Measurements from ENCODE around the gene HIVEP2. TPM values are rescaled to one million over a fixed set of nuclear protein-coding genes. Genes with fewer than 3 reads are reported as not detected.
A peak's percentile ranks its signal among the peaks of the same experiment; 100 is the strongest.

Gene HIVEP2
- total RNA-seq, 2 experiments from 2014 or later: 48.4 to 48.6 TPM

- peaks cover 5% of the 10 kb centered on the region for H3K4me1 ChIP-seq (ENCODE audit: insufficient read depth, low read length)
- no peaks in the 10 kb centered on the region for H3K9me3 Mint-ChIP-seq
- no peak for ATAC-seq (ENCODE audit: poor library complexity)
- H3K27ac Mint-ChIP-seq: peak overlapping the region; percentile 78
- TF ChIP-seq CTCF (IDR thresholded peaks at IDR 0.05): no peak
- H3K36me3 ChIP-seq (ENCODE audit: insufficient read depth, low read length): peaks cover 96% of the 10 kb centered on the region
- no peak overlapping the region for H3K4me3 ChIP-seq (ENCODE audit: low read length)
- H3K27me3 ChIP-seq (ENCODE audit: control insufficient read depth in 1 of 2, insufficient read depth in 2 of 2, low read length in 2 of 2): no peaks in the 10 kb centered on the region
- POLR2A ChIA-PET: interaction anchor here (2.1 kb wide), 1 partner anchor 168 kb away, joined by 4 read pairs; no protein-coding TSS in a partner anchor
- no peak for DNase-seq
- H3K9me3 ChIP-seq (ENCODE audit: control insufficient read depth in 1 of 2, insufficient read depth in 1 of 2, low read length in 2 of 2): no peaks in the 10 kb centered on the region
- no peaks in the 10 kb centered on the region for H3K27me3 Mint-ChIP-seq
- H3K4me1 Mint-ChIP-seq (ENCODE audit: low read depth): peaks cover 77% of the 10 kb centered on the region
- peaks cover 95% of the 10 kb centered on the region for H3K36me3 Mint-ChIP-seq (ENCODE audit: low read depth)
- H3K27ac ChIP-seq (ENCODE audit: low read depth in 1 of 2, low read length in 2 of 2): no peak overlapping the region
- CTCF ChIA-PET: no interaction called here
- no peak overlapping the region for H3K4me3 Mint-ChIP-seq
- intact Hi-C loops (cut with DNase I, micrococcal nuclease): no loop called here
Observed at GRCh38 chr6:142758629-142759025, 186.3 kb downstream of the HIVEP2 start.

GRCh38 chr6:142757852-142758628 is 186.9 kb downstream of the HIVEP2 start:
- Mint-ChIP-seq H3K27me3 (no peaks in the 10 kb centered on the region), H3K4me1 (ENCODE audit: low read depth) (peaks cover 73% of the 10 kb centered on the region), H3K27ac (peak overlapping the region; percentile 78), H3K4me3 (no peak overlapping the region), H3K36me3 (ENCODE audit: low read depth) (peaks cover 95% of the 10 kb centered on the region), H3K9me3 (no peaks in the 10 kb centered on the region)
- POLR2A ChIA-PET: interaction anchor here (2.1 kb wide), 1 partner anchor 168 kb away, joined by 4 read pairs; no protein-coding TSS in a partner anchor
- TF ChIP-seq CTCF (IDR thresholded peaks at IDR 0.05): no peak
- no peak overlapping the region for H3K4me3 ChIP-seq (ENCODE audit: low read length)
- DNase-seq: no peak
- intact Hi-C loops (cut with DNase I, micrococcal nuclease): no loop called here
- no peak for ATAC-seq (ENCODE audit: poor library complexity)
- H3K27me3 ChIP-seq (ENCODE audit: control insufficient read depth in 1 of 2, insufficient read depth in 2 of 2, low read length in 2 of 2): no peaks in the 10 kb centered on the region
- H3K9me3 ChIP-seq (ENCODE audit: control insufficient read depth in 1 of 2, insufficient read depth in 1 of 2, low read length in 2 of 2): no peaks in the 10 kb centered on the region
- H3K4me1 ChIP-seq (ENCODE audit: insufficient read depth, low read length): peaks cover 5% of the 10 kb centered on the region
- peaks cover 96% of the 10 kb centered on the region for H3K36me3 ChIP-seq (ENCODE audit: insufficient read depth, low read length)
- CTCF ChIA-PET: no interaction called here
- H3K27ac ChIP-seq (ENCODE audit: low read depth in 1 of 2, low read length in 2 of 2): no peak overlapping the region

GRCh38 chr6:142756215-142756630 is 188.8 kb downstream of the HIVEP2 start:
- POLR2A ChIA-PET: interaction anchor here (1.2 kb wide), 1 partner anchor 8 kb away, joined by 4 read pairs; no protein-coding TSS in a partner anchor
- Histone ChIP-seq H3K27me3 (ENCODE audit: control insufficient read depth in 1 of 2, insufficient read depth in 2 of 2, low read length in 2 of 2) (no peaks in the 10 kb centered on the region), H3K4me1 (ENCODE audit: insufficient read depth, low read length) (peaks cover 5% of the 10 kb centered on the region), H3K9me3 (ENCODE audit: control insufficient read depth in 1 of 2, insufficient read depth in 1 of 2, low read length in 2 of 2) (no peaks in the 10 kb centered on the region), H3K4me3 (ENCODE audit: low read length) (no peak overlapping the region), H3K27ac (ENCODE audit: low read depth in 1 of 2, low read length in 2 of 2) (no peak overlapping the region), H3K36me3 (ENCODE audit: insufficient read depth, low read length) (peaks cover 85% of the 10 kb centered on the region)
- no peak overlapping the region for H3K4me3 Mint-ChIP-seq
- H3K36me3 Mint-ChIP-seq (ENCODE audit: low read depth): peaks cover 85% of the 10 kb centered on the region
- intact Hi-C loops (cut with DNase I, micrococcal nuclease): no loop called here
- no peaks in the 10 kb centered on the region for H3K27me3 Mint-ChIP-seq
- no peak for ATAC-seq (ENCODE audit: poor library complexity)
- H3K4me1 Mint-ChIP-seq (ENCODE audit: low read depth): peaks cover 55% of the 10 kb centered on the region
- CTCF ChIA-PET: no interaction called here
- DNase-seq: no peak
- H3K27ac Mint-ChIP-seq: peak overlapping the region; percentile 78
- H3K9me3 Mint-ChIP-seq: no peaks in the 10 kb centered on the region
- TF ChIP-seq CTCF (IDR thresholded peaks at IDR 0.05): no peak
